GM13976 (cell line): Measurements from ENCODE around the gene EFNA5.

Experiments used
- DNase-seq: peaks from one replicate; pipeline ENCODE4 v3.0.0; 2012; ENCODE audit warnings: low spot score
- in situ Hi-C: fragments of 300-500 bp; cut with MboI; formaldehyde crosslinking; loops from one replicate; pipeline ENCODE4 v1.12.0; 2022; ENCODE audit warnings: low sequenced_read_pairs, mixed read lengths, inconsistent platforms; ENCODE audit not compliant: unreplicated experiment
- TF ChIP-seq, protein P1 (sequence below): IDR thresholded peaks from 2 replicates; pipeline ENCODE4 v1.5.1; 2012; ENCODE audit warnings: borderline replicate concordance, mild to moderate bottlenecking; ENCODE audit not compliant: insufficient read depth; ENCODE audit errors: extremely low read depth, missing control alignments, control extremely low read depth

Gene EFNA5

DNA sequence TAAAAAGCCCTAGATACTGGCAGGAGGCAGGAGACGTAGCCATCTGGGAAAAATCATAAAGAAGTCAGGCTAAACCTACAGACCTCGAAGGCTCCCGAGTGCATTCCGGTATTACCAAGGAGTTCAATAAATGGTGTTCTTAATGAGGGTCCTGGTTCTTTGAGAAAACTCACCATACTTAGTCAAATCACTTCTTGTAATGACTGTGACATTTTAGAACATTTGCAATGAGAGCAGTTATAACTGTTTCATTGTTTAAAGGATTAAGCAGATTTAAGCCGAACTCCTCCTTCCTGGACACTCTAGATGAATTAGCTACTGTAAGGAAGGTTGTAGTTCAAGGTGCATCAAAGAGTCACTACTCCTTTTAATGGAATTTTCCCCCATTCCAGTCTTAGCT is 67.8 kb downstream of the EFNA5 start:
- in situ Hi-C loops, result no loop called here
- TF ChIP-seq, protein P1, sequence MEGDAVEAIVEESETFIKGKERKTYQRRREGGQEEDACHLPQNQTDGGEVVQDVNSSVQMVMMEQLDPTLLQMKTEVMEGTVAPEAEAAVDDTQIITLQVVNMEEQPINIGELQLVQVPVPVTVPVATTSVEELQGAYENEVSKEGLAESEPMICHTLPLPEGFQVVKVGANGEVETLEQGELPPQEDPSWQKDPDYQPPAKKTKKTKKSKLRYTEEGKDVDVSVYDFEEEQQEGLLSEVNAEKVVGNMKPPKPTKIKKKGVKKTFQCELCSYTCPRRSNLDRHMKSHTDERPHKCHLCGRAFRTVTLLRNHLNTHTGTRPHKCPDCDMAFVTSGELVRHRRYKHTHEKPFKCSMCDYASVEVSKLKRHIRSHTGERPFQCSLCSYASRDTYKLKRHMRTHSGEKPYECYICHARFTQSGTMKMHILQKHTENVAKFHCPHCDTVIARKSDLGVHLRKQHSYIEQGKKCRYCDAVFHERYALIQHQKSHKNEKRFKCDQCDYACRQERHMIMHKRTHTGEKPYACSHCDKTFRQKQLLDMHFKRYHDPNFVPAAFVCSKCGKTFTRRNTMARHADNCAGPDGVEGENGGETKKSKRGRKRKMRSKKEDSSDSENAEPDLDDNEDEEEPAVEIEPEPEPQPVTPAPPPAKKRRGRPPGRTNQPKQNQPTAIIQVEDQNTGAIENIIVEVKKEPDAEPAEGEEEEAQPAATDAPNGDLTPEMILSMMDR, result no peak
- no peak for DNase-seq

DNA sequence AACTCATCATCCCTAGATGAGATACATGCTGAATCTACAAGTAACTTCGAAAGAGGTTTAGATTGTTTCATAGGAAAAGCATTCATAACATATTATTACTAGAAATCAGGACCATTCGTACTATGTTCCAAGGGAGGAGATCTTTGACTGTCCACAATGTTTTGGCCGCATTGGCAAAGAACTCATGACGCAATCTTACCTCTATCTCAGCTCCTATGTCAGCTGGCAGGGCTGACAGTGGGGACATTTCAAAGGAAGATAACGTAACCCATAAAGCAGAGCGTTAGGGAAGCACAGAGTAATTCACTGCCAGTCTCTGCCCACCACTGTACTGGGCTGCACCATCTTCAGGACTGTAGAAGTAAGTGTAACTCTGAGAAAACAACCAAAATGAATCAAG is 69.7 kb downstream of the EFNA5 start:
- TF ChIP-seq, protein P1, result no peak
- no peak for DNase-seq
- in situ Hi-C loops, result no loop called here

DNA sequence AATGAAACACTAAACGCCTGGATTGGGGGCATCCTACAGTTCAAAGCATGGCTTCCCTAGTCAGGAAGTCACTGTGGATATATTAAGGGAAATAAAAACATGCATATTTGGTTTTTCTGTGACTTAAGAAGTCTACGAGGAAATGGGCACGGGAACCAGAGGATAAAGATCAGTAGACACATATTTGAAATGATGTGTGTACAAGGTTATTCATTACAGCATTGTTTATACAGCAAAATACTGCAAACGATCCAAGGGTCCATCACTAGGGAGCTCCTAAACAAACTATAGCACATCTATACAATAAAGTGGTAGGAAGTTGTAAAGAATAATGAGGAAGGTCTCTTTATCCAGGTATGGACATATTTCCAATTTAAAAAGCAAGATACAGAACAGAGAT is 71.8 kb downstream of the EFNA5 start:
- TF ChIP-seq, protein P1, result no peak
- in situ Hi-C loops, result no loop called here
- DNase-seq, result no peak

DNA sequence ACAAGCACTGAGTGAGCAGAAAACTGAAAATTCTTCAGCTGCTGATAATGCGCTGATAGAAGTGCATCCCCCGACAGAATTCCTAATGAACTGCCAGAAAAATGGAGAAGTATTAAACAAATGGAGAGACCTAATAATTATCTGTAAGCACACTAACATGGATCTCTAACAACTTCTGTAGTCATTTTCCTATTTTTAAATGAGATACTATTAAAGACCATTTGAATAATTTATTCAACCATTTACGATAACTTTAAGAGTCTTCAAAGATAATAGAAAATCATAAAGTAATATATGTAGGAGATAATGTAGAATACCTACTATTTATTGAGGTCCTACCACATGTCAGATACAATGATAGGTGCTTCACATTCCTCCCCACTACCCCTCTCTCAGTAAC is 72.9 kb downstream of the EFNA5 start:
- TF ChIP-seq, protein P1, result no peak

DNA sequence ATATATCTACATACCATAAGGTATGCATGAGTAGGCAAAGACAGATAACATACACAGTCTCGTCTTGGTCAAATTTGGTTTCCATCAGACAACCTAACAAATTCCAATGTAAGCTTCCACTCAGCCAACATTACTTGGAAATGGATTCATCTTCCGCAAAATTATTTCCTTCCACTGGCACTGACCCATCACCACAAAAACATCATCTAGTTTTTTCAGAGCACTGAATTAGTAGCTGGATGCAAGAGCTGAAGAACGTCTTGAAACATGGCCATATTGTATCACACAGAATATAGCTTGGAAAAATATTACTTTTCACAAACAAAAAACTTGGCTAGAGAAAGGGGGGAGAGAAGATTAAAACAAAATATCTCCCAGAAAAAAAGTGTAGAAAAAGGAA is 73.5 kb downstream of the EFNA5 start:
- TF ChIP-seq, protein P1, result no peak
- in situ Hi-C loops, result no loop called here

More for the DNA sequence above, 72.9 kb downstream of the EFNA5 start:
- in situ Hi-C loops, result no loop called here
- no peak for DNase-seq

DNA sequence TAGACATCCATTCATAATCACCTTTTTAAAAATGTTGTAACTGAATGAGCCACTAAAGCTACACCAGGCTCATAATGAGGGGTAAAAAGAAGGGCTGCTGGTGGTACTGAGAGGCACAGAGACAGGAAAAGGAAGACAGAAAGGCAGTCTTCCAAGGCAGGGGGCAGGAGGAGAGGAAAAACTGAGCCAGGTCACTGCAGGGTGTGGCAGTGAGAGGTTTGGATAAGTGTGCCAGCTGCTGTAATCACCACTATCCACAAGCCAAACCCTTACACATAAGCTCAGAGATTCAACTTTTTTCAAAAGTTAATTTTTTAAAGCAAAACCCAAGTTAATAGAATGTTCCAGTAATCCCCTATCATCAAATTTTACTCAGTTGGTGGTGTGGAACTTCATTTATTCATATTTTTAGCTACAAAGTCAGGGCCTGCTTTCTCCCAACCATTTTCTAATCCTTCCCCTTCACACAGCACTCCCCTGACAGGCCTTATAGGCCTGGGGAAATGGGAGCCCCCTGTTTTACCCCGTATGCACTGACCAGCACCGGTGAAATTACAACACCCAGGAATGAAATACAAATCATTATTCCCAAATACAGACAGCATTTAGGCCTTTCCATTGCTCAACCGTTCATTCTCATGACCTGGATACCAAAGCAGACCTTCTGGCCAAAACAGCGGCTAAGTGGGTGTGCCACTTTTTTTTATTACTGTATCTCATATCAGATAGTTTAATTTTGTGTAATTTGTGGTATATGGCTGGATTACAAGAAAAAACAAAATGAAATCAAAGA is 76.3 kb downstream of the EFNA5 start:
- DNase-seq, result no peak
- TF ChIP-seq, protein P1, result no peak
- in situ Hi-C loops, result no loop called here

More for the DNA sequence above, 73.5 kb downstream of the EFNA5 start:
- DNase-seq, result no peak
